GM23338 (cell line): Measurements from ENCODE around the gene EFHD2. TPM values are rescaled to one million over a fixed set of nuclear protein-coding genes. Genes with fewer than 3 reads are reported as not detected.

Experiments used
- ATAC-seq: fragments of 200-7000 bp; cut with Tn5 transposase; 3 replicates; pipeline ENCODE4 v1.9.1; 2020
- DNase-seq: peaks from one replicate; pipeline ENCODE4 v3.0.0-alpha.2; 2015; ENCODE audit warnings: low spot score
- H2AFZ ChIP-seq: fragments of 200-600 bp; sonication (generic); 2 replicates; pipeline ENCODE4 v1.8.0; 2016; ENCODE audit warnings: antibody characterized with exemption, mild to moderate bottlenecking, moderate library complexity
- H3F3A ChIP-seq: fragments of 200-600 bp; sonication (generic); replicated peaks from 2 replicates; pipeline ENCODE4 v1.8.0; 2017; ENCODE audit warnings: antibody characterized with exemption, mixed run types, low read depth
- H3K27ac ChIP-seq: fragments of 200-600 bp; sonication (generic); 2 replicates; pipeline ENCODE4 v1.6.1; 2016; ENCODE audit warnings: low read depth
- H3K27me3 ChIP-seq: fragments of 200-600 bp; sonication (generic); 2 replicates; pipeline ENCODE4 v1.8.0; 2016; ENCODE audit warnings: mild to moderate bottlenecking, mixed run types, moderate library complexity; ENCODE audit not compliant: insufficient read depth
- H3K36me3 ChIP-seq: fragments of 200-600 bp; sonication (generic); 2 replicates; pipeline ENCODE4 v1.8.0; 2016; ENCODE audit warnings: mild to moderate bottlenecking; ENCODE audit not compliant: insufficient read depth
- H3K4me1 ChIP-seq: fragments of 200-600 bp; sonication (generic); 2 replicates; pipeline ENCODE4 v1.8.0; 2016; ENCODE audit warnings: mild to moderate bottlenecking, moderate library complexity; ENCODE audit not compliant: insufficient read depth
- H3K4me2 ChIP-seq: fragments of 200-600 bp; sonication (generic); 2 replicates; pipeline ENCODE4 v1.7.1; 2017; ENCODE audit warnings: mixed run types
- H3K4me3 ChIP-seq: fragments of 200-600 bp; sonication (generic); 2 replicates; pipeline ENCODE4 v1.6.1; 2016; ENCODE audit warnings: mixed run types
- H3K79me2 ChIP-seq: fragments of 200-600 bp; sonication (generic); replicated peaks from 2 replicates; pipeline ENCODE4 v1.8.0; 2017; ENCODE audit warnings: mild to moderate bottlenecking; ENCODE audit not compliant: insufficient read depth
- H3K9me2 ChIP-seq: fragments of 200-600 bp; sonication (generic); 2 replicates; pipeline ENCODE4 v1.8.0; 2017; ENCODE audit not compliant: insufficient read depth
- H4K20me1 ChIP-seq: fragments of 200-600 bp; sonication (generic); replicated peaks from 2 replicates; pipeline ENCODE4 v1.8.0; 2017; ENCODE audit warnings: mild to moderate bottlenecking; ENCODE audit not compliant: insufficient read depth
- H3K27ac Mint-ChIP-seq: 2 replicates; pipeline ENCODE4 v1.8.0; 2020; ENCODE audit warnings: inconsistent platforms, mild to moderate bottlenecking, moderate library complexity, mixed read lengths
- H3K27me3 Mint-ChIP-seq: 3 replicates; pipeline ENCODE4 v1.8.0; 2022; ENCODE audit warnings: low read depth, mild to moderate bottlenecking, moderate library complexity, mixed read lengths, inconsistent platforms; ENCODE audit not compliant: insufficient read depth, poor library complexity
- H3K36me3 Mint-ChIP-seq: 3 replicates; pipeline ENCODE4 v1.8.0; 2021; ENCODE audit warnings: low read depth, mild to moderate bottlenecking, inconsistent platforms, moderate library complexity, mixed read lengths
- H3K4me1 Mint-ChIP-seq: 3 replicates; pipeline ENCODE4 v1.8.0; 2020; ENCODE audit warnings: mild to moderate bottlenecking, inconsistent platforms, mixed read lengths
- H3K4me3 Mint-ChIP-seq: 3 replicates; pipeline ENCODE4 v1.8.0; 2021; ENCODE audit warnings: moderate library complexity, mild to moderate bottlenecking, inconsistent platforms, mixed read lengths
- H3K9me3 Mint-ChIP-seq: 3 replicates; pipeline ENCODE4 v1.8.0; 2020; ENCODE audit warnings: moderate library complexity, mild to moderate bottlenecking, inconsistent platforms, mixed read lengths
- EZH2 ChIP-seq: fragments of 200-600 bp; sonication (generic); IDR thresholded peaks from one replicate; pipeline ENCODE4 v1.8.0; 2017; ENCODE audit warnings: antibody characterized with exemption, mild to moderate bottlenecking, low read depth; ENCODE audit not compliant: unreplicated experiment
- POLR2AphosphoS5 ChIP-seq: IDR thresholded peaks from 2 replicates; pipeline ENCODE4 v1.6.1; 2016; ENCODE audit warnings: antibody characterized with exemption, low read depth
- STAT1 ChIP-seq: IDR thresholded peaks from one replicate; pipeline ENCODE4 v1.6.1; 2016; ENCODE audit warnings: antibody characterized with exemption; ENCODE audit not compliant: unreplicated experiment
- ZNF331 ChIP-seq: fragments of 250-450 bp; sonication (Bioruptor Pico); IDR thresholded peaks from 2 replicates; pipeline ENCODE4 v1.5.0; 2020; ENCODE audit warnings: low read depth, mild to moderate bottlenecking, moderate library complexity
- polyA plus RNA-seq: library from polyadenylated mRNA; unstranded; fragments of >200 nt; fragmentation: Nextera tagmentation; extraction: Ambion mirVana; gene quantifications from 2 replicates; pipeline ENCODE4 v1.2.1, GENCODE V29; 2016
- total RNA-seq: library from RNA; depleted of rRNA; stranded (reverse); fragments of >200 nt; shearing (Covaris generic); gene quantifications from 2 replicates; pipeline ENCODE4 v1.2.3, GENCODE V29; 2014
- TF ChIP-seq, protein P1 (sequence below): IDR thresholded peaks from 2 replicates; pipeline ENCODE4 v1.6.1; 2016; ENCODE audit warnings: antibody characterized with exemption
- TF ChIP-seq, protein P2 (sequence below): fragments of 250-450 bp; sonication (Bioruptor Pico); IDR thresholded peaks from 2 replicates; pipeline ENCODE4 v1.5.0; 2020; ENCODE audit warnings: mild to moderate bottlenecking, moderate library complexity

EFHD2 gene
- total and polyA plus RNA-seq, 2 experiments from 2014 or later: 22.8 to 23.7 TPM

DNA sequence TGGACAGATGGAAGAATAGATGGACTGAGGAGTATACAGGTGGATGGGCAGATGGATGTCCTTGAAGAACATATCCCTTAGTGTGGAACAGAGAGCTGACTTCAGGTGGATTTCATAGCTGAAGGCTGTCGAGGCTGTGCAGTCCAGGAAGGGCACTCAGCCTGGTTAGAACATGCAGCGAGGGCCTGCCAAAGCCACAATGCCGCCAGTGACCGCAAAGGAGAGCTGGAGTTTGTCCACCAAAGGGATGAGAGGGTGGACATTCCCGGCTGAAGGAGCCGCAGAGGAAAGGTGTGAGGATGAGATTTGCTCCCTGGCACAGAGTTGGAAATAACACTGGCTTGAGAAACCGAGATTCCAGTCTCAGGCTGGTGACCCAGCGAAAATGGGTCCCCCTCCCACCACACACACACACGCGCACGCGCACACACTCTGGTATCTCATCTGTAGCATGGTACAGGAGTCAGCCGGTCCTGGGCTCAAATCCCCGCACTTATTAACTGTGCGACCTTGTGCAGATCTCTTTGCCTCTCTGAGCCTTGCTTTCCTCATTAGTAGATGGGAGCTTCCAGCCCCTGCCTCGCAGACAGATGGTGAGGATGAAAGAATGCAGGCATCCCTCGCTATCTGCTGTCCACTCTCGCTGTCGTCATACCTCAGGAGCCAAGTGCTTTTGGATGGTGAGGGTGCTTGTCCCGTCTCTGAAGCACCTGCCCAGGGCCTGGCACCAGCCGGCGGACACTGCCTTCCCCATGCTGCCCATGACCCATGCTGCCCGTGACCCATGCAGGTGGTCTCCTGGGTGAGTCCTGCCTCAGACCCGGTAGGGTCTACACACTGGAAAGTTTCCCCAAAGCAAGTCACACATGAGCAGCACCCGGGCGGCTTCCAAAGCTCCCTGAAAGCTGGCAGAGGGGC lies 26.8 kb upstream of the EFHD2 start:
- H3K27me3 Mint-ChIP-seq: peaks cover 62% of the 10 kb centered on the region
- peaks cover 61% of the 10 kb centered on the region for H3K4me1 Mint-ChIP-seq
- Histone ChIP-seq H4K20me1 (no peaks in the 10 kb centered on the region), H2AFZ (no peak overlapping the region), H3K4me3 (no peak overlapping the region), H3F3A (peaks cover 19% of the 10 kb centered on the region; the same call in 1 of the 2 replicates), H3K79me2 (no peaks in the 10 kb centered on the region), H3K36me3 (no peaks in the 10 kb centered on the region), H3K4me2 (no peak overlapping the region), H3K27me3 (peaks cover 52% of the 10 kb centered on the region), H3K9me2 (no peaks in the 10 kb centered on the region), H3K27ac (no peak overlapping the region), H3K4me1 (peaks cover 37% of the 10 kb centered on the region)
- no peak overlapping the region; the same call in 2 of the 3 replicates for H3K4me3 Mint-ChIP-seq
- no peak for ATAC-seq
- TF ChIP-seq EZH2 (no peak), POLR2AphosphoS5 (no peak), ZNF331 (CRISPR knock-in tag) (no peak), STAT1 (no peak)
- TF ChIP-seq, protein P1, sequence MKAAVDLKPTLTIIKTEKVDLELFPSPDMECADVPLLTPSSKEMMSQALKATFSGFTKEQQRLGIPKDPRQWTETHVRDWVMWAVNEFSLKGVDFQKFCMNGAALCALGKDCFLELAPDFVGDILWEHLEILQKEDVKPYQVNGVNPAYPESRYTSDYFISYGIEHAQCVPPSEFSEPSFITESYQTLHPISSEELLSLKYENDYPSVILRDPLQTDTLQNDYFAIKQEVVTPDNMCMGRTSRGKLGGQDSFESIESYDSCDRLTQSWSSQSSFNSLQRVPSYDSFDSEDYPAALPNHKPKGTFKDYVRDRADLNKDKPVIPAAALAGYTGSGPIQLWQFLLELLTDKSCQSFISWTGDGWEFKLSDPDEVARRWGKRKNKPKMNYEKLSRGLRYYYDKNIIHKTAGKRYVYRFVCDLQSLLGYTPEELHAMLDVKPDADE: no peak
- TF ChIP-seq, protein P2, sequence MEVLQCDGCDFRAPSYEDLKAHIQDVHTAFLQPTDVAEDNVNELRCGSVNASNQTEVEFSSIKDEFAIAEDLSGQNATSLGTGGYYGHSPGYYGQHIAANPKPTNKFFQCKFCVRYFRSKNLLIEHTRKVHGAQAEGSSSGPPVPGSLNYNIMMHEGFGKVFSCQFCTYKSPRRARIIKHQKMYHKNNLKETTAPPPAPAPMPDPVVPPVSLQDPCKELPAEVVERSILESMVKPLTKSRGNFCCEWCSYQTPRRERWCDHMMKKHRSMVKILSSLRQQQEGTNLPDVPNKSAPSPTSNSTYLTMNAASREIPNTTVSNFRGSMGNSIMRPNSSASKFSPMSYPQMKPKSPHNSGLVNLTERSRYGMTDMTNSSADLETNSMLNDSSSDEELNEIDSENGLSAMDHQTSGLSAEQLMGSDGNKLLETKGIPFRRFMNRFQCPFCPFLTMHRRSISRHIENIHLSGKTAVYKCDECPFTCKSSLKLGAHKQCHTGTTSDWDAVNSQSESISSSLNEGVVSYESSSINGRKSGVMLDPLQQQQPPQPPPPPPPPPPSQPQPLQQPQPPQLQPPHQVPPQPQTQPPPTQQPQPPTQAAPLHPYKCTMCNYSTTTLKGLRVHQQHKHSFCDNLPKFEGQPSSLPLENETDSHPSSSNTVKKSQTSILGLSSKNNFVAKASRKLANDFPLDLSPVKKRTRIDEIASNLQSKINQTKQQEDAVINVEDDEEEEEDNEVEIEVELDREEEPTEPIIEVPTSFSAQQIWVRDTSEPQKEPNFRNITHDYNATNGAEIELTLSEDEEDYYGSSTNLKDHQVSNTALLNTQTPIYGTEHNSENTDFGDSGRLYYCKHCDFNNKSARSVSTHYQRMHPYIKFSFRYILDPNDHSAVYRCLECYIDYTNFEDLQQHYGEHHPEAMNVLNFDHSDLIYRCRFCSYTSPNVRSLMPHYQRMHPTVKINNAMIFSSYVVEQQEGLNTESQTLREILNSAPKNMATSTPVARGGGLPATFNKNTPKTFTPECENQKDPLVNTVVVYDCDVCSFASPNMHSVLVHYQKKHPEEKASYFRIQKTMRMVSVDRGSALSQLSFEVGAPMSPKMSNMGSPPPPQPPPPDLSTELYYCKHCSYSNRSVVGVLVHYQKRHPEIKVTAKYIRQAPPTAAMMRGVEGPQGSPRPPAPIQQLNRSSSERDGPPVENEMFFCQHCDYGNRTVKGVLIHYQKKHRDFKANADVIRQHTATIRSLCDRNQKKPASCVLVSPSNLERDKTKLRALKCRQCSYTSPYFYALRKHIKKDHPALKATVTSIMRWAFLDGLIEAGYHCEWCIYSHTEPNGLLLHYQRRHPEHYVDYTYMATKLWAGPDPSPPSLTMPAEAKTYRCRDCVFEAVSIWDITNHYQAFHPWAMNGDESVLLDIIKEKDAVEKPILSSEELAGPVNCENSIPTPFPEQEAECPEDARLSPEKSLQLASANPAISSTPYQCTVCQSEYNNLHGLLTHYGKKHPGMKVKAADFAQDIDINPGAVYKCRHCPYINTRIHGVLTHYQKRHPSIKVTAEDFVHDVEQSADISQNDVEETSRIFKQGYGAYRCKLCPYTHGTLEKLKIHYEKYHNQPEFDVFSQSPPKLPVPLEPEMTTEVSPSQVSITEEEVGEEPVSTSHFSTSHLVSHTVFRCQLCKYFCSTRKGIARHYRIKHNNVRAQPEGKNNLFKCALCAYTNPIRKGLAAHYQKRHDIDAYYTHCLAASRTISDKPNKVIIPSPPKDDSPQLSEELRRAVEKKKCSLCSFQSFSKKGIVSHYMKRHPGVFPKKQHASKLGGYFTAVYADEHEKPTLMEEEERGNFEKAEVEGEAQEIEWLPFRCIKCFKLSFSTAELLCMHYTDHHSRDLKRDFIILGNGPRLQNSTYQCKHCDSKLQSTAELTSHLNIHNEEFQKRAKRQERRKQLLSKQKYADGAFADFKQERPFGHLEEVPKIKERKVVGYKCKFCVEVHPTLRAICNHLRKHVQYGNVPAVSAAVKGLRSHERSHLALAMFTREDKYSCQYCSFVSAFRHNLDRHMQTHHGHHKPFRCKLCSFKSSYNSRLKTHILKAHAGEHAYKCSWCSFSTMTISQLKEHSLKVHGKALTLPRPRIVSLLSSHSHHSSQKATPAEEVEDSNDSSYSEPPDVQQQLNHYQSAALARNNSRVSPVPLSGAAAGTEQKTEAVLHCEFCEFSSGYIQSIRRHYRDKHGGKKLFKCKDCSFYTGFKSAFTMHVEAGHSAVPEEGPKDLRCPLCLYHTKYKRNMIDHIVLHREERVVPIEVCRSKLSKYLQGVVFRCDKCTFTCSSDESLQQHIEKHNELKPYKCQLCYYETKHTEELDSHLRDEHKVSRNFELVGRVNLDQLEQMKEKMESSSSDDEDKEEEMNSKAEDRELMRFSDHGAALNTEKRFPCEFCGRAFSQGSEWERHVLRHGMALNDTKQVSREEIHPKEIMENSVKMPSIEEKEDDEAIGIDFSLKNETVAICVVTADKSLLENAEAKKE (CRISPR knock-in tag): no peak
- DNase-seq: no peak
- H3K9me3 Mint-ChIP-seq: peaks cover 3% of the 10 kb centered on the region; the same call in 1 of the 3 replicates
- 0 out of 3 replicates have a peak, but pooled peaks cover 2% of the 10 kb centered on the region for H3K36me3 Mint-ChIP-seq
- H3K27ac Mint-ChIP-seq: no peak overlapping the region
